ENCODE measurements around the gene PRKCA. TPM values are rescaled to one million over a fixed set of nuclear protein-coding genes. Genes with fewer than 3 reads are reported as not detected.

The PRKCA gene
- total and polyA plus RNA-seq, 9 donors = 9.1 to 67.6 (median 37.2) TPM

- whole genome bisulfite sequencing, 3 donors = 92 to 93% (median 92%) methylated on average over 7 of the region's 7 CpGs
- H3K27ac ChIP-seq = no peak overlapping the region
- no peaks in the 10 kb centered on the region for H3K27me3 ChIP-seq
- DNase-seq = no peak
- H3K36me3 ChIP-seq = no peaks in the 10 kb centered on the region
- H3K4me3 ChIP-seq = no peak overlapping the region
- H3K9me3 ChIP-seq = no peaks in the 10 kb centered on the region
- intact Hi-C loops (cut with DNase I) = no loop called here
- no peaks in the 10 kb centered on the region for H3K4me1 ChIP-seq (ENCODE audit: insufficient read depth)
- no peak for TF ChIP-seq EP300 (IDR thresholded peaks at IDR 0.05)
- no peak for TF ChIP-seq POLR2A (IDR thresholded peaks at IDR 0.05)
- no peak for TF ChIP-seq CTCF (IDR thresholded peaks at IDR 0.05)
Measured at GRCh38 chr17:66781135-66781534, 478.7 kb downstream of the PRKCA start.

- Histone ChIP-seq H3K27me3 (no peaks in the 10 kb centered on the region), H3K4me1 (ENCODE audit: insufficient read depth) (no peaks in the 10 kb centered on the region), H3K36me3 (no peaks in the 10 kb centered on the region), H3K27ac (no peak overlapping the region), H3K4me3 (no peak overlapping the region), H3K9me3 (no peaks in the 10 kb centered on the region)
- no peak for TF ChIP-seq POLR2A (IDR thresholded peaks at IDR 0.05)
- no peak for TF ChIP-seq CTCF (IDR thresholded peaks at IDR 0.05)
- 91 to 92% (median 91%) methylated on average over 9 of the region's 9 CpGs for WGBS, 3 donors
- DNase-seq = no peak
- intact Hi-C loops (cut with DNase I) = no loop called here
Measured at GRCh38 chr17:66782851-66783250, 480.4 kb downstream of the PRKCA start.

GRCh38 chr17:66783656-66784381, 481.4 kb downstream of the PRKCA start:
- WGBS, 3 donors = 94% methylated on average over 17 of the region's 17 CpGs
- no peak for DNase-seq
- H3K4me1 ChIP-seq (ENCODE audit: insufficient read depth) = no peaks in the 10 kb centered on the region
- H3K27me3 ChIP-seq = no peaks in the 10 kb centered on the region
- no peak overlapping the region for H3K4me3 ChIP-seq
- no peak overlapping the region for H3K27ac ChIP-seq
- no peaks in the 10 kb centered on the region for H3K36me3 ChIP-seq
- intact Hi-C loops (cut with DNase I) = no loop called here
- TF ChIP-seq POLR2A (IDR thresholded peaks at IDR 0.05) (no peak), CTCF (IDR thresholded peaks at IDR 0.05) (no peak), EP300 (IDR thresholded peaks at IDR 0.05) (no peak)
- H3K9me3 ChIP-seq = no peaks in the 10 kb centered on the region

GRCh38 chr17:66784621-66785364, 482.4 kb downstream of the PRKCA start:
- H3K9me3 ChIP-seq = no peaks in the 10 kb centered on the region
- intact Hi-C loops (cut with DNase I) = no loop called here
- no peaks in the 10 kb centered on the region for H3K4me1 ChIP-seq (ENCODE audit: insufficient read depth)
- no peak overlapping the region for H3K4me3 ChIP-seq
- 86 to 90% (median 88%) methylated on average over 11 of the region's 11 CpGs for WGBS, 3 donors
- no peak overlapping the region for H3K27ac ChIP-seq
- no peaks in the 10 kb centered on the region for H3K27me3 ChIP-seq
- DNase-seq = no peak
- H3K36me3 ChIP-seq = no peaks in the 10 kb centered on the region
- no peak for TF ChIP-seq EP300 (IDR thresholded peaks at IDR 0.05)
- no peak for TF ChIP-seq POLR2A (IDR thresholded peaks at IDR 0.05)
- no peak for TF ChIP-seq CTCF (IDR thresholded peaks at IDR 0.05)

Measured in ovary (tissue), 9 donors.